Measurements from ENCODE around the gene WDFY3.

The WDFY3 gene

GRCh38 chr4:84672177-84672576 is 294.3 kb downstream of the WDFY3 start:
- TF ChIP-seq EGR1 (IDR thresholded peaks at IDR 0.05) (no peak), MAX (IDR thresholded peaks at IDR 0.05) (no peak), YY1 (IDR thresholded peaks at IDR 0.05; ENCODE audit: low read depth) (no peak), CREB1 (IDR thresholded peaks at IDR 0.05; ENCODE audit: low read depth) (no peak), TCF12 (IDR thresholded peaks at IDR 0.05; ENCODE audit: low read depth) (no peak), FOXM1 (IDR thresholded peaks at IDR 0.05; ENCODE audit: borderline replicate concordance, low read depth) (no peak), NFIC (IDR thresholded peaks at IDR 0.05) (no peak), TEAD4 (IDR thresholded peaks at IDR 0.05) (no peak), EP300 (IDR thresholded peaks at IDR 0.05; ENCODE audit: borderline replicate concordance) (no peak), RAD21 (IDR thresholded peaks at IDR 0.05; ENCODE audit: low read depth) (no peak), ZBTB7A (IDR thresholded peaks at IDR 0.05; ENCODE audit: low read depth) (no peak), TAF1 (IDR thresholded peaks at IDR 0.05; ENCODE audit: low read depth) (no peak), USF1 (IDR thresholded peaks at IDR 0.05) (no peak), CEBPB (IDR thresholded peaks at IDR 0.05) (no peak)
- TF ChIP-seq, protein P1, sequence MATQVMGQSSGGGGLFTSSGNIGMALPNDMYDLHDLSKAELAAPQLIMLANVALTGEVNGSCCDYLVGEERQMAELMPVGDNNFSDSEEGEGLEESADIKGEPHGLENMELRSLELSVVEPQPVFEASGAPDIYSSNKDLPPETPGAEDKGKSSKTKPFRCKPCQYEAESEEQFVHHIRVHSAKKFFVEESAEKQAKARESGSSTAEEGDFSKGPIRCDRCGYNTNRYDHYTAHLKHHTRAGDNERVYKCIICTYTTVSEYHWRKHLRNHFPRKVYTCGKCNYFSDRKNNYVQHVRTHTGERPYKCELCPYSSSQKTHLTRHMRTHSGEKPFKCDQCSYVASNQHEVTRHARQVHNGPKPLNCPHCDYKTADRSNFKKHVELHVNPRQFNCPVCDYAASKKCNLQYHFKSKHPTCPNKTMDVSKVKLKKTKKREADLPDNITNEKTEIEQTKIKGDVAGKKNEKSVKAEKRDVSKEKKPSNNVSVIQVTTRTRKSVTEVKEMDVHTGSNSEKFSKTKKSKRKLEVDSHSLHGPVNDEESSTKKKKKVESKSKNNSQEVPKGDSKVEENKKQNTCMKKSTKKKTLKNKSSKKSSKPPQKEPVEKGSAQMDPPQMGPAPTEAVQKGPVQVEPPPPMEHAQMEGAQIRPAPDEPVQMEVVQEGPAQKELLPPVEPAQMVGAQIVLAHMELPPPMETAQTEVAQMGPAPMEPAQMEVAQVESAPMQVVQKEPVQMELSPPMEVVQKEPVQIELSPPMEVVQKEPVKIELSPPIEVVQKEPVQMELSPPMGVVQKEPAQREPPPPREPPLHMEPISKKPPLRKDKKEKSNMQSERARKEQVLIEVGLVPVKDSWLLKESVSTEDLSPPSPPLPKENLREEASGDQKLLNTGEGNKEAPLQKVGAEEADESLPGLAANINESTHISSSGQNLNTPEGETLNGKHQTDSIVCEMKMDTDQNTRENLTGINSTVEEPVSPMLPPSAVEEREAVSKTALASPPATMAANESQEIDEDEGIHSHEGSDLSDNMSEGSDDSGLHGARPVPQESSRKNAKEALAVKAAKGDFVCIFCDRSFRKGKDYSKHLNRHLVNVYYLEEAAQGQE (IDR thresholded peaks at IDR 0.05; ENCODE audit: low read depth): no peak

DNA sequence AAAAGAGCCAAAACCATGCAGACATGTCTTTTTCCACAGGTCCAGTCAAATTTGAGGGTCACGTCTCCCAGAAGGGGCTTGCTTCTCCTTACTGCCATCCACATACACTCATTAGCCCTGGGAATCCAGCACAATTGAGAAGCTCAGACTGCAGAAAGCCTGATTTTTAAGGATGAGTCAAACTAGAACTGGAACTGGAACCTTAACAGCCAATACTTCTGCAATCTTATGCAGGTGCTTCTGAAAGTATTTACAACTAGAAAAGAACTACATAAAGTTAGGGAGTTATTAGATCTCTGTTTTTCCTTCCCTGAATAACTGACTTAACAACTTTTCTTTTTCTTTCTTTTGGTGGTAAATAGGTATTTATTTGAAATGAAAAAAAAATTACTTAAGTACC is 297.3 kb downstream of the WDFY3 start:
- TF ChIP-seq TCF12 (IDR thresholded peaks at IDR 0.05; ENCODE audit: low read depth): no peak

GRCh38 chr4:84666439-84666838 is 300.1 kb downstream of the WDFY3 start:
- TF ChIP-seq CEBPB (IDR thresholded peaks at IDR 0.05) (no peak), MAX (IDR thresholded peaks at IDR 0.05) (no peak), NFIC (IDR thresholded peaks at IDR 0.05) (no peak), TAF1 (IDR thresholded peaks at IDR 0.05; ENCODE audit: low read depth) (no peak), ZBTB7A (IDR thresholded peaks at IDR 0.05; ENCODE audit: low read depth) (no peak), TEAD4 (IDR thresholded peaks at IDR 0.05) (no peak), CREB1 (IDR thresholded peaks at IDR 0.05; ENCODE audit: low read depth) (no peak), EP300 (IDR thresholded peaks at IDR 0.05; ENCODE audit: borderline replicate concordance) (no peak)
- TF ChIP-seq, protein P1 (IDR thresholded peaks at IDR 0.05; ENCODE audit: low read depth): no peak

- TF ChIP-seq YY1 (IDR thresholded peaks at IDR 0.05; ENCODE audit: low read depth) (no peak), ZBTB7A (IDR thresholded peaks at IDR 0.05; ENCODE audit: low read depth) (no peak), RAD21 (IDR thresholded peaks at IDR 0.05; ENCODE audit: low read depth) (no peak)
- TF ChIP-seq, protein P1 (IDR thresholded peaks at IDR 0.05; ENCODE audit: low read depth): no peak
Observed at GRCh38 chr4:84661191-84661939, 305.1 kb downstream of the WDFY3 start.

- TF ChIP-seq RAD21 (IDR thresholded peaks at IDR 0.05; ENCODE audit: low read depth): no peak
- TF ChIP-seq NFIC (IDR thresholded peaks at IDR 0.05): no peak
- TF ChIP-seq CREB1 (IDR thresholded peaks at IDR 0.05; ENCODE audit: low read depth): no peak
- TF ChIP-seq EP300 (IDR thresholded peaks at IDR 0.05; ENCODE audit: borderline replicate concordance): no peak
- TF ChIP-seq, protein P1 (IDR thresholded peaks at IDR 0.05; ENCODE audit: low read depth): no peak
- TF ChIP-seq TAF1 (IDR thresholded peaks at IDR 0.05; ENCODE audit: low read depth): no peak
- no peak for TF ChIP-seq CEBPB (IDR thresholded peaks at IDR 0.05)
- TF ChIP-seq YY1 (IDR thresholded peaks at IDR 0.05; ENCODE audit: low read depth): no peak
- TF ChIP-seq ZBTB7A (IDR thresholded peaks at IDR 0.05; ENCODE audit: low read depth): no peak
- no peak for TF ChIP-seq TEAD4 (IDR thresholded peaks at IDR 0.05)
- TF ChIP-seq MAX (IDR thresholded peaks at IDR 0.05): no peak
- no peak for TF ChIP-seq FOXM1 (IDR thresholded peaks at IDR 0.05; ENCODE audit: borderline replicate concordance, low read depth)
- TF ChIP-seq USF1 (IDR thresholded peaks at IDR 0.05): no peak
- TF ChIP-seq TCF12 (IDR thresholded peaks at IDR 0.05; ENCODE audit: low read depth): no peak
- TF ChIP-seq EGR1 (IDR thresholded peaks at IDR 0.05): no peak
Observed at GRCh38 chr4:84660606-84661005, 305.9 kb downstream of the WDFY3 start.
